Peyer's patch (tissue), 4 donors: ENCODE results near the gene ABCA2.

Experiments
- CTCF ChIP-seq, 6 experiments: fragments of 450-650 bp in 4 of 6; fragments of 200-600 bp in 2 of 6; sonication (generic) in 1 of 6; IDR thresholded peaks; one replicate each; pipeline ENCODE4 v1.5.1; 2017 to 2019; ENCODE audit warnings: antibody characterized with exemption in 6 of 6, mild to moderate bottlenecking in 3 of 6, moderate library complexity in 1 of 6
- POLR2A ChIP-seq, 2 donors: fragments of 450-650 bp; IDR thresholded peaks; one replicate each; pipeline ENCODE4 v1.5.1; 2017; ENCODE audit warnings: antibody characterized with exemption in 2 of 2, mild to moderate bottlenecking in 2 of 2, moderate library complexity in 2 of 2

GRCh38 chr9:137048655-137049543 is 20.9 kb upstream of the ABCA2 start:
- TF ChIP-seq CTCF (IDR thresholded peaks at IDR 0.05) = no peak
- TF ChIP-seq POLR2A (IDR thresholded peaks at IDR 0.05) = no peak
